H9 (cell line): ENCODE data around the gene MAPT. TPM values are rescaled to one million over a fixed set of nuclear protein-coding genes. Genes with fewer than 3 reads are reported as not detected.

Experiments used
- DNase-seq: peaks from one replicate; pipeline ENCODE4 v3.0.0-alpha.2; 2017
- H2AFZ ChIP-seq: one replicate; pipeline ENCODE4 v1.6.1; 2013; ENCODE audit warnings: mild to moderate bottlenecking, low read length, control low read depth, moderate library complexity
- H2AK5ac ChIP-seq: 2 replicates; pipeline ENCODE4 v1.6.1; 2013; ENCODE audit warnings: low read length, control low read depth, mixed read lengths; ENCODE audit not compliant: insufficient read length
- H2BK120ac ChIP-seq: one replicate; pipeline ENCODE4 v1.6.1; 2013; ENCODE audit warnings: low read depth, mild to moderate bottlenecking, low read length, control low read depth, inconsistent platforms; ENCODE audit not compliant: poor library complexity, severe bottlenecking
- H2BK12ac ChIP-seq: 2 replicates; pipeline ENCODE4 v1.6.1; 2013; ENCODE audit warnings: low read length, control low read depth, mixed read lengths, low read depth; ENCODE audit not compliant: insufficient read length
- H2BK15ac ChIP-seq: 2 replicates; pipeline ENCODE4 v1.6.1; 2013; ENCODE audit warnings: low read depth, low read length, control low read depth
- H2BK20ac ChIP-seq: one replicate; pipeline ENCODE4 v1.6.1; 2013; ENCODE audit warnings: low read depth, mild to moderate bottlenecking, low read length, control low read depth, inconsistent platforms; ENCODE audit not compliant: poor library complexity, severe bottlenecking
- H2BK5ac ChIP-seq: 2 replicates; pipeline ENCODE4 v1.6.1; 2013; ENCODE audit warnings: low read length, control low read depth, mixed read lengths; ENCODE audit not compliant: insufficient read length
- H3K14ac ChIP-seq: 2 replicates; pipeline ENCODE4 v1.6.1; 2013; ENCODE audit warnings: low read length, control low read depth; ENCODE audit not compliant: insufficient read depth
- H3K18ac ChIP-seq: 2 replicates; pipeline ENCODE4 v1.6.1; 2013; ENCODE audit warnings: low read depth, mild to moderate bottlenecking, mixed read lengths, low read length, control low read depth; ENCODE audit not compliant: insufficient read length
- H3K23ac ChIP-seq: 2 replicates; pipeline ENCODE4 v1.6.1; 2013; ENCODE audit warnings: low read length, control low read depth, mixed read lengths, low read depth; ENCODE audit not compliant: insufficient read length
- H3K23me2 ChIP-seq: 2 replicates; pipeline ENCODE4 v1.6.1; 2013; ENCODE audit warnings: low read depth, mild to moderate bottlenecking, mixed read lengths, low read length, control low read depth; ENCODE audit not compliant: insufficient read length, poor library complexity, severe bottlenecking
- H3K27ac ChIP-seq: 2 replicates; pipeline ENCODE4 v1.5.1; 2013; ENCODE audit warnings: low read length, control low read depth, mixed read lengths, low read depth; ENCODE audit not compliant: insufficient read length
- H3K27me3 ChIP-seq: 2 replicates; pipeline ENCODE4 v1.6.1; 2013; ENCODE audit warnings: low read length, control low read depth, inconsistent platforms; ENCODE audit not compliant: insufficient read depth
- H3K4ac ChIP-seq: 2 replicates; pipeline ENCODE4 v1.6.1; 2013; ENCODE audit warnings: low read depth, mild to moderate bottlenecking, control low read depth, inconsistent platforms, low read length, moderate library complexity
- H3K4me1 ChIP-seq: 2 replicates; pipeline ENCODE4 v1.6.1; 2013; ENCODE audit warnings: low read length, control low read depth, inconsistent platforms; ENCODE audit not compliant: insufficient read depth
- H3K4me2 ChIP-seq: 2 replicates; pipeline ENCODE4 v1.6.1; 2013; ENCODE audit warnings: low read length, control low read depth, mixed read lengths; ENCODE audit not compliant: insufficient read length, insufficient read depth
- H3K56ac ChIP-seq: 2 replicates; pipeline ENCODE4 v1.6.1; 2013; ENCODE audit warnings: low read depth, mild to moderate bottlenecking, mixed read lengths, low read length, control low read depth; ENCODE audit not compliant: insufficient read length
- H3K79me1 ChIP-seq: 2 replicates; pipeline ENCODE4 v1.6.1; 2013; ENCODE audit warnings: low read depth, mild to moderate bottlenecking, moderate library complexity, low read length, control low read depth, inconsistent platforms; ENCODE audit not compliant: insufficient read depth, poor library complexity, severe bottlenecking
- H3K79me2 ChIP-seq: 2 replicates; pipeline ENCODE4 v1.6.1; 2013; ENCODE audit warnings: low read length, control low read depth, inconsistent platforms; ENCODE audit not compliant: insufficient read depth
- H3K9ac ChIP-seq: 2 replicates; pipeline ENCODE4 v1.6.1; 2013; ENCODE audit warnings: low read length, control low read depth, mixed read lengths; ENCODE audit not compliant: insufficient read length; ENCODE audit errors: extremely low read depth
- H3K9me3 ChIP-seq: one replicate; pipeline ENCODE4 v1.6.1; 2013; ENCODE audit warnings: low read depth, low read length, inconsistent platforms; ENCODE audit not compliant: control insufficient read depth
- H3T11ph ChIP-seq: one replicate; pipeline ENCODE4 v1.6.1; 2013; ENCODE audit warnings: mild to moderate bottlenecking, low read length, control low read depth, inconsistent platforms
- H4K20me1 ChIP-seq: one replicate; pipeline ENCODE4 v1.6.1; 2013; ENCODE audit not compliant: control insufficient read depth, insufficient read length, insufficient read depth
- H4K5ac ChIP-seq: 2 replicates; pipeline ENCODE4 v1.6.1; 2013; ENCODE audit warnings: low read depth, mild to moderate bottlenecking, mixed read lengths, low read length, control low read depth; ENCODE audit not compliant: insufficient read length
- H4K8ac ChIP-seq: replicated peaks from 2 replicates; pipeline ENCODE4 v1.6.1; 2013; ENCODE audit warnings: low read length, control low read depth, mixed read lengths, low read depth; ENCODE audit not compliant: insufficient read length
- H4K91ac ChIP-seq: 2 replicates; pipeline ENCODE4 v1.6.1; 2013; ENCODE audit warnings: low read depth, mild to moderate bottlenecking, moderate library complexity, mixed read lengths, low read length, control low read depth; ENCODE audit not compliant: insufficient read length
- H3K27ac Mint-ChIP-seq, 3 experiments: 2 replicates in 2 of 3; 3 replicates in 1 of 3; pipeline ENCODE4 v1.8.0; 2020 to 2021; ENCODE audit warnings: mixed read lengths in 3 of 3, mild to moderate bottlenecking in 1 of 3, moderate library complexity in 1 of 3
- H3K27me3 Mint-ChIP-seq: 2 replicates; pipeline ENCODE4 v1.8.0; 2021; ENCODE audit warnings: low read depth, mild to moderate bottlenecking, moderate library complexity, mixed read lengths
- H3K36me3 Mint-ChIP-seq, 3 experiments: 2 replicates in 2 of 3; 3 replicates in 1 of 3; pipeline ENCODE4 v1.8.0; 2020 to 2021; ENCODE audit warnings: low read depth in 3 of 3, mixed read lengths in 3 of 3; ENCODE audit not compliant: insufficient read depth in 1 of 3
- H3K4me1 Mint-ChIP-seq, 2 experiments: 2 replicates each; pipeline ENCODE4 v1.8.0; 2020; ENCODE audit warnings: mixed read lengths in 2 of 2
- H3K4me3 Mint-ChIP-seq, 2 experiments: 2 replicates in 1 of 2; 3 replicates in 1 of 2; pipeline ENCODE4 v1.8.0; 2020 to 2021; ENCODE audit warnings: mild to moderate bottlenecking in 2 of 2, mixed read lengths in 2 of 2, moderate library complexity in 1 of 2
- H3K9me3 Mint-ChIP-seq, 2 experiments: 2 replicates in 1 of 2; 3 replicates in 1 of 2; pipeline ENCODE4 v1.8.0; 2020; ENCODE audit warnings: mild to moderate bottlenecking in 2 of 2, mixed read lengths in 2 of 2, moderate library complexity in 1 of 2
- CTCF ChIP-seq: fragments of 200-600 bp; sonication (generic); conservative IDR thresholded peaks from 3 replicates; pipeline ENCODE4 v1.8.0; 2021; ENCODE audit warnings: antibody characterized with exemption, mild to moderate bottlenecking
- WGBS: extraction: QIAGEN DNeasy Blood & Tissue Kit; methylation state at CpG from one replicate; pipeline ENCODE4 v1.1.7; 2013; ENCODE audit warnings: missing lambda C conversion rate, low lambda C conversion rate, mixed read lengths; ENCODE audit not compliant: insufficient read length; ENCODE audit errors: extremely low coverage; 5-methylcytosine and 5-hydroxymethylcytosine counted together
- total RNA-seq: library from RNA; stranded (reverse); gene quantifications from 2 replicates; pipeline ENCODE4 v1.2.1, GENCODE V29; 2021

Gene MAPT
- total RNA-seq, 1 experiment from 2014 or later = 1.6 TPM

- Mint-ChIP-seq H3K36me3 (no peaks in the 10 kb centered on the region), H3K4me1 (peaks cover 0 to 4% of the 10 kb centered on the region in 2 experiments; a peak in 1 of 4 replicates), H3K27ac (no peak overlapping the region), H3K4me3 (no peak overlapping the region), H3K27me3 (peaks cover 25% of the 10 kb centered on the region), H3K9me3 (no peaks in the 10 kb centered on the region; a peak in 1 of 5 replicates)
- Histone ChIP-seq H3K4ac (no peak overlapping the region), H2BK20ac (no peak overlapping the region), H3K14ac (no peak overlapping the region), H2AFZ (no peak overlapping the region), H3K4me2 (no peak overlapping the region), H3K79me1 (no peaks in the 10 kb centered on the region), H4K91ac (no peak overlapping the region), H3K9me3 (no peaks in the 10 kb centered on the region), H3K23me2 (no peaks in the 10 kb centered on the region), H2BK12ac (no peak overlapping the region), H3K56ac (no peak overlapping the region), H4K5ac (no peak overlapping the region), H3K79me2 (no peaks in the 10 kb centered on the region), H3K18ac (no peak overlapping the region), H3K27ac (no peak overlapping the region), H4K20me1 (no peaks in the 10 kb centered on the region), H3T11ph (no peak overlapping the region), H4K8ac (no peak overlapping the region), H3K23ac (no peak overlapping the region), H3K9ac (no peak overlapping the region), H2BK15ac (no peak overlapping the region), H2BK5ac (no peak overlapping the region), H2AK5ac (no peak overlapping the region), H3K4me1 (no peaks in the 10 kb centered on the region), H2BK120ac (no peak overlapping the region), H3K27me3 (no peaks in the 10 kb centered on the region)
- DNase-seq = no peak
- no peak for TF ChIP-seq CTCF
- 100% methylated on average over 1 of the region's 5 CpGs for WGBS
These were observed 69.5 kb downstream of the MAPT start for GRCh38 chr17:45963889-45964288.
